ENCODE measurements around the gene HMBS. TPM values are rescaled to one million over a fixed set of nuclear protein-coding genes. Genes with fewer than 3 reads are reported as not detected.

The HMBS gene
- total and polyA plus RNA-seq, 2 experiments from 2014 or later: 101 to 107 TPM

DNA sequence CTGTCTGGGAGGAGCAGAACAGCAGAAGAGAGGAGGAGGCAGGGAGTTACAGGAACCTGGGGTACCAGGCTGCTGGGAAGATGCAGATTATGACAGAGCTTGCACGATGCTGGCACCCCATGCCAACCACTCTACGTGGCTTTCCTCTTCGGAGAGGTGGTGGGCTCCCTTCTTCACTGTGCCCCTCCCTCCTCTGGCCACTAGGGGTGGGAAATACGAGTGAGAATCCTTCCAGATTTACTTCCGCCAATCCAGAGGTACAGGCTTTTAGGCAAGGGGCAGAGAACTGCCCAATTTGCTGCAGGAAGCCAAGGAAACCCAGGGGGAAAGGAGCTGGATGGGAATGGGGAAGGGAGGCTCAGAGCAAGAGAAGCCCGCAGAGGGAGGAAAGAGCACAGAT is 40.0 kb upstream of the HMBS start (continued):
- TF ChIP-seq, protein P1, sequence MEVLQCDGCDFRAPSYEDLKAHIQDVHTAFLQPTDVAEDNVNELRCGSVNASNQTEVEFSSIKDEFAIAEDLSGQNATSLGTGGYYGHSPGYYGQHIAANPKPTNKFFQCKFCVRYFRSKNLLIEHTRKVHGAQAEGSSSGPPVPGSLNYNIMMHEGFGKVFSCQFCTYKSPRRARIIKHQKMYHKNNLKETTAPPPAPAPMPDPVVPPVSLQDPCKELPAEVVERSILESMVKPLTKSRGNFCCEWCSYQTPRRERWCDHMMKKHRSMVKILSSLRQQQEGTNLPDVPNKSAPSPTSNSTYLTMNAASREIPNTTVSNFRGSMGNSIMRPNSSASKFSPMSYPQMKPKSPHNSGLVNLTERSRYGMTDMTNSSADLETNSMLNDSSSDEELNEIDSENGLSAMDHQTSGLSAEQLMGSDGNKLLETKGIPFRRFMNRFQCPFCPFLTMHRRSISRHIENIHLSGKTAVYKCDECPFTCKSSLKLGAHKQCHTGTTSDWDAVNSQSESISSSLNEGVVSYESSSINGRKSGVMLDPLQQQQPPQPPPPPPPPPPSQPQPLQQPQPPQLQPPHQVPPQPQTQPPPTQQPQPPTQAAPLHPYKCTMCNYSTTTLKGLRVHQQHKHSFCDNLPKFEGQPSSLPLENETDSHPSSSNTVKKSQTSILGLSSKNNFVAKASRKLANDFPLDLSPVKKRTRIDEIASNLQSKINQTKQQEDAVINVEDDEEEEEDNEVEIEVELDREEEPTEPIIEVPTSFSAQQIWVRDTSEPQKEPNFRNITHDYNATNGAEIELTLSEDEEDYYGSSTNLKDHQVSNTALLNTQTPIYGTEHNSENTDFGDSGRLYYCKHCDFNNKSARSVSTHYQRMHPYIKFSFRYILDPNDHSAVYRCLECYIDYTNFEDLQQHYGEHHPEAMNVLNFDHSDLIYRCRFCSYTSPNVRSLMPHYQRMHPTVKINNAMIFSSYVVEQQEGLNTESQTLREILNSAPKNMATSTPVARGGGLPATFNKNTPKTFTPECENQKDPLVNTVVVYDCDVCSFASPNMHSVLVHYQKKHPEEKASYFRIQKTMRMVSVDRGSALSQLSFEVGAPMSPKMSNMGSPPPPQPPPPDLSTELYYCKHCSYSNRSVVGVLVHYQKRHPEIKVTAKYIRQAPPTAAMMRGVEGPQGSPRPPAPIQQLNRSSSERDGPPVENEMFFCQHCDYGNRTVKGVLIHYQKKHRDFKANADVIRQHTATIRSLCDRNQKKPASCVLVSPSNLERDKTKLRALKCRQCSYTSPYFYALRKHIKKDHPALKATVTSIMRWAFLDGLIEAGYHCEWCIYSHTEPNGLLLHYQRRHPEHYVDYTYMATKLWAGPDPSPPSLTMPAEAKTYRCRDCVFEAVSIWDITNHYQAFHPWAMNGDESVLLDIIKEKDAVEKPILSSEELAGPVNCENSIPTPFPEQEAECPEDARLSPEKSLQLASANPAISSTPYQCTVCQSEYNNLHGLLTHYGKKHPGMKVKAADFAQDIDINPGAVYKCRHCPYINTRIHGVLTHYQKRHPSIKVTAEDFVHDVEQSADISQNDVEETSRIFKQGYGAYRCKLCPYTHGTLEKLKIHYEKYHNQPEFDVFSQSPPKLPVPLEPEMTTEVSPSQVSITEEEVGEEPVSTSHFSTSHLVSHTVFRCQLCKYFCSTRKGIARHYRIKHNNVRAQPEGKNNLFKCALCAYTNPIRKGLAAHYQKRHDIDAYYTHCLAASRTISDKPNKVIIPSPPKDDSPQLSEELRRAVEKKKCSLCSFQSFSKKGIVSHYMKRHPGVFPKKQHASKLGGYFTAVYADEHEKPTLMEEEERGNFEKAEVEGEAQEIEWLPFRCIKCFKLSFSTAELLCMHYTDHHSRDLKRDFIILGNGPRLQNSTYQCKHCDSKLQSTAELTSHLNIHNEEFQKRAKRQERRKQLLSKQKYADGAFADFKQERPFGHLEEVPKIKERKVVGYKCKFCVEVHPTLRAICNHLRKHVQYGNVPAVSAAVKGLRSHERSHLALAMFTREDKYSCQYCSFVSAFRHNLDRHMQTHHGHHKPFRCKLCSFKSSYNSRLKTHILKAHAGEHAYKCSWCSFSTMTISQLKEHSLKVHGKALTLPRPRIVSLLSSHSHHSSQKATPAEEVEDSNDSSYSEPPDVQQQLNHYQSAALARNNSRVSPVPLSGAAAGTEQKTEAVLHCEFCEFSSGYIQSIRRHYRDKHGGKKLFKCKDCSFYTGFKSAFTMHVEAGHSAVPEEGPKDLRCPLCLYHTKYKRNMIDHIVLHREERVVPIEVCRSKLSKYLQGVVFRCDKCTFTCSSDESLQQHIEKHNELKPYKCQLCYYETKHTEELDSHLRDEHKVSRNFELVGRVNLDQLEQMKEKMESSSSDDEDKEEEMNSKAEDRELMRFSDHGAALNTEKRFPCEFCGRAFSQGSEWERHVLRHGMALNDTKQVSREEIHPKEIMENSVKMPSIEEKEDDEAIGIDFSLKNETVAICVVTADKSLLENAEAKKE (CRISPR knock-in tag; IDR thresholded peaks at IDR 0.05): no peak
- TF ChIP-seq, protein P2, sequence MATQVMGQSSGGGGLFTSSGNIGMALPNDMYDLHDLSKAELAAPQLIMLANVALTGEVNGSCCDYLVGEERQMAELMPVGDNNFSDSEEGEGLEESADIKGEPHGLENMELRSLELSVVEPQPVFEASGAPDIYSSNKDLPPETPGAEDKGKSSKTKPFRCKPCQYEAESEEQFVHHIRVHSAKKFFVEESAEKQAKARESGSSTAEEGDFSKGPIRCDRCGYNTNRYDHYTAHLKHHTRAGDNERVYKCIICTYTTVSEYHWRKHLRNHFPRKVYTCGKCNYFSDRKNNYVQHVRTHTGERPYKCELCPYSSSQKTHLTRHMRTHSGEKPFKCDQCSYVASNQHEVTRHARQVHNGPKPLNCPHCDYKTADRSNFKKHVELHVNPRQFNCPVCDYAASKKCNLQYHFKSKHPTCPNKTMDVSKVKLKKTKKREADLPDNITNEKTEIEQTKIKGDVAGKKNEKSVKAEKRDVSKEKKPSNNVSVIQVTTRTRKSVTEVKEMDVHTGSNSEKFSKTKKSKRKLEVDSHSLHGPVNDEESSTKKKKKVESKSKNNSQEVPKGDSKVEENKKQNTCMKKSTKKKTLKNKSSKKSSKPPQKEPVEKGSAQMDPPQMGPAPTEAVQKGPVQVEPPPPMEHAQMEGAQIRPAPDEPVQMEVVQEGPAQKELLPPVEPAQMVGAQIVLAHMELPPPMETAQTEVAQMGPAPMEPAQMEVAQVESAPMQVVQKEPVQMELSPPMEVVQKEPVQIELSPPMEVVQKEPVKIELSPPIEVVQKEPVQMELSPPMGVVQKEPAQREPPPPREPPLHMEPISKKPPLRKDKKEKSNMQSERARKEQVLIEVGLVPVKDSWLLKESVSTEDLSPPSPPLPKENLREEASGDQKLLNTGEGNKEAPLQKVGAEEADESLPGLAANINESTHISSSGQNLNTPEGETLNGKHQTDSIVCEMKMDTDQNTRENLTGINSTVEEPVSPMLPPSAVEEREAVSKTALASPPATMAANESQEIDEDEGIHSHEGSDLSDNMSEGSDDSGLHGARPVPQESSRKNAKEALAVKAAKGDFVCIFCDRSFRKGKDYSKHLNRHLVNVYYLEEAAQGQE (IDR thresholded peaks at IDR 0.05; ENCODE audit: unreplicated experiment): no peak
- TF ChIP-seq, protein P3, sequence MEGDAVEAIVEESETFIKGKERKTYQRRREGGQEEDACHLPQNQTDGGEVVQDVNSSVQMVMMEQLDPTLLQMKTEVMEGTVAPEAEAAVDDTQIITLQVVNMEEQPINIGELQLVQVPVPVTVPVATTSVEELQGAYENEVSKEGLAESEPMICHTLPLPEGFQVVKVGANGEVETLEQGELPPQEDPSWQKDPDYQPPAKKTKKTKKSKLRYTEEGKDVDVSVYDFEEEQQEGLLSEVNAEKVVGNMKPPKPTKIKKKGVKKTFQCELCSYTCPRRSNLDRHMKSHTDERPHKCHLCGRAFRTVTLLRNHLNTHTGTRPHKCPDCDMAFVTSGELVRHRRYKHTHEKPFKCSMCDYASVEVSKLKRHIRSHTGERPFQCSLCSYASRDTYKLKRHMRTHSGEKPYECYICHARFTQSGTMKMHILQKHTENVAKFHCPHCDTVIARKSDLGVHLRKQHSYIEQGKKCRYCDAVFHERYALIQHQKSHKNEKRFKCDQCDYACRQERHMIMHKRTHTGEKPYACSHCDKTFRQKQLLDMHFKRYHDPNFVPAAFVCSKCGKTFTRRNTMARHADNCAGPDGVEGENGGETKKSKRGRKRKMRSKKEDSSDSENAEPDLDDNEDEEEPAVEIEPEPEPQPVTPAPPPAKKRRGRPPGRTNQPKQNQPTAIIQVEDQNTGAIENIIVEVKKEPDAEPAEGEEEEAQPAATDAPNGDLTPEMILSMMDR (conservative IDR thresholded peaks at IDR 0.05; ENCODE audit: low read depth in 2 of 2): peak; percentile 42 to 50

Measured in GM23338 (cell line).